Measurements from ENCODE around the gene UTS2R. TPM values are rescaled to one million over a fixed set of nuclear protein-coding genes. Genes with fewer than 3 reads are reported as not detected.
"Not testable (repeated sequence)": the region's sequence is repeated elsewhere in the genome, so short reads cannot be mapped to it uniquely, and the experiment has no call there.

UTS2R gene
- total RNA-seq, 2 experiments from 2014 or later: not detected

DNA sequence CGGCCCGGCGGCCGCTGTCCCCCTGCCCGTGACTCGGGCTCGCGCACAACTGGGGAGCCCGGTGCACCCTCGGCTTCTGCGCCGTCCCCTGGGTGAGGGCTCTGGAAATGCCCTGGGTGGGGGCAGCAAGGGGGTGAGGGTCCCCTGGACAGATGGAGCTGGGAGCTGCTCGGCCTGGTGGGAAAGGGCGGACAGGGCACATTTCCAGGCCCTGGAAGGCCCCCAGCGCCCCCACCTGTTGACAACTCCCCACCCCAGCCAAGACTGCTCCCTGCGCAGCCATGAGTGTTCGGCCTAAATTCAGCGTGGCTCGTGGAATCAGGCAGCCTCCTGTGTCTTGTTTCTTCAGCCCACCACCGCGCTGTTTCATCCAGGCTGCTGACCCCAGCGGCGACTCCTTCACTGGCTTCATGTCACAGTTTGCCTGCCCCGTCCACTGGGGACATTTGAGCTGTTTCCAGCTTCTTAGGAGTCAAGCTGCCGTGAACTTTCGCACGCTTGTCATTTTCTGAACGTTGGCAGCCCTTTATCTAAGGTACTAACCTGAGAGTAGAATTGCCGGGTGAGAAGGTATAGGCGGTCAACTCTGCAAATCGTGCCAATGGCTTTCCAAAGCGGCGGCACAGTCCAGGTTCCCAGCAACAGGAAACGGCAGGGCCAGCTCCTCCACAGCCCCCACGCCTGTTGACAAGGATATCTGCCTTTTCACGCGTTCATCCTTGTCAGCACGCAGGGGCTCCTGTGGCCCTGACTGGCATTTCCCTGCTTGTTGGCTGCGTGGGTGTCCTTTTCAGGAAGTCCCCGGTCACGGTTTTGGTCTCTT, 895 bp downstream of the UTS2R start:
- H3K27me3 Mint-ChIP-seq: peaks cover 58% of the 10 kb centered on the region
- ATAC-seq (ENCODE audit: poor library complexity) (no peak), DNase-seq (no peak)
- no peaks in the 10 kb centered on the region for H3K36me3 Mint-ChIP-seq (ENCODE audit: low read depth)
- no peak overlapping the region for H3K27ac Mint-ChIP-seq
- Histone ChIP-seq H3K36me3 (ENCODE audit: insufficient read depth, low read length) (no peaks in the 10 kb centered on the region), H3K27ac (ENCODE audit: low read depth in 1 of 2, low read length in 2 of 2) (no peak overlapping the region), H3K9me3 (ENCODE audit: control insufficient read depth in 1 of 2, insufficient read depth in 1 of 2, low read length in 2 of 2) (peaks cover 0 to 24% of the 10 kb centered on the region in 2 experiments), H3K4me1 (ENCODE audit: insufficient read depth, low read length) (peaks cover 22% of the 10 kb centered on the region), H3K27me3 (ENCODE audit: control insufficient read depth in 1 of 2, insufficient read depth in 2 of 2, low read length in 2 of 2) (peaks cover 44 to 46% of the 10 kb centered on the region in 2 experiments), H3K4me3 (ENCODE audit: low read length) (no peak overlapping the region)
- intact Hi-C loops (cut with DNase I, micrococcal nuclease): no loop called here
- ChIA-PET CTCF (no interaction called here), POLR2A (no interaction called here)
- peaks cover 10% of the 10 kb centered on the region for H3K4me1 Mint-ChIP-seq (ENCODE audit: low read depth)
- H3K4me3 Mint-ChIP-seq: peak overlapping the region; percentile 42
- no peaks in the 10 kb centered on the region for H3K9me3 Mint-ChIP-seq
- TF ChIP-seq CTCF (IDR thresholded peaks at IDR 0.05): no peak

DNA sequence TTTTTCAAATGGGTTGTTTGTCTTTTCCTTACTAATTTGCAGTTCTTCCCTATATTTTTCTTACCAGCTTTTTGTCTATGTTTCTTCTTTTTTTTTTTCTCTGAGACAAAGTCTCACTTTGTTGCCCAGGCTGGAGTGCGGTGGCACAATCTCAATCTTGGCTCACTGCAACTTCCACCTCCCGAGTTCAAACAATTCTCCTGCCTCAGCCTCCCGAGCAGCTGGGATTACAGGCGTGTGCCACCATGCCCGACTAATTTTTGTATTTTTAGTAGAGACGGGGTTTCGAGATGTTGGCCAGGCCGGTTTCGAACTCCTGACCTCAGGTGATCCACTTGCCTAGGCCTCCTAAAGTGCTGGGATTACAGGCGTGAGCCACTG, 1.5 kb downstream of the UTS2R start:
- peaks cover 0 to 24% of the 10 kb centered on the region in 2 experiments for H3K9me3 ChIP-seq (ENCODE audit: control insufficient read depth in 1 of 2, insufficient read depth in 1 of 2, low read length in 2 of 2)
- H3K27ac Mint-ChIP-seq; H3K27ac ChIP-seq (ENCODE audit: low read depth in 1 of 2, low read length in 2 of 2); DNase-seq; H3K4me3 ChIP-seq (ENCODE audit: low read length); intact Hi-C loops (cut with DNase I, micrococcal nuclease); POLR2A ChIA-PET; H3K4me1 Mint-ChIP-seq (ENCODE audit: low read depth); CTCF ChIA-PET; H3K36me3 Mint-ChIP-seq (ENCODE audit: low read depth); H3K9me3 Mint-ChIP-seq; ATAC-seq (ENCODE audit: poor library complexity); H3K36me3 ChIP-seq (ENCODE audit: insufficient read depth, low read length): not testable (repeated sequence)
- peaks cover 43 to 44% of the 10 kb centered on the region in 2 experiments for H3K27me3 ChIP-seq (ENCODE audit: control insufficient read depth in 1 of 2, insufficient read depth in 2 of 2, low read length in 2 of 2)
- Mint-ChIP-seq H3K4me3 (peak overlapping the region; percentile 3), H3K27me3 (peaks cover 54% of the 10 kb centered on the region)
- peaks cover 22% of the 10 kb centered on the region for H3K4me1 ChIP-seq (ENCODE audit: insufficient read depth, low read length)

- H3K4me3 ChIP-seq (ENCODE audit: low read length): no peak overlapping the region
- H3K27me3 ChIP-seq (ENCODE audit: control insufficient read depth in 1 of 2, insufficient read depth in 2 of 2, low read length in 2 of 2): peaks cover 45 to 50% of the 10 kb centered on the region in 2 experiments
- DNase-seq (no peak), ATAC-seq (ENCODE audit: poor library complexity) (no peak)
- no peak for TF ChIP-seq CTCF (IDR thresholded peaks at IDR 0.05)
- no peak overlapping the region for H3K4me3 Mint-ChIP-seq
- H3K9me3 Mint-ChIP-seq: no peaks in the 10 kb centered on the region
- H3K4me1 ChIP-seq (ENCODE audit: insufficient read depth, low read length): peaks cover 22% of the 10 kb centered on the region
- peaks cover 10% of the 10 kb centered on the region for H3K4me1 Mint-ChIP-seq (ENCODE audit: low read depth)
- H3K9me3 ChIP-seq (ENCODE audit: control insufficient read depth in 1 of 2, insufficient read depth in 1 of 2, low read length in 2 of 2): peaks cover 0 to 30% of the 10 kb centered on the region in 2 experiments
- no peaks in the 10 kb centered on the region for H3K36me3 Mint-ChIP-seq (ENCODE audit: low read depth)
- ChIA-PET POLR2A (no interaction called here), CTCF (no interaction called here)
- no peak overlapping the region for H3K27ac Mint-ChIP-seq
- no peaks in the 10 kb centered on the region for H3K36me3 ChIP-seq (ENCODE audit: insufficient read depth, low read length)
- H3K27me3 Mint-ChIP-seq: peaks cover 54% of the 10 kb centered on the region
- intact Hi-C loops (cut with DNase I, micrococcal nuclease): no loop called here
- no peak overlapping the region for H3K27ac ChIP-seq (ENCODE audit: low read depth in 1 of 2, low read length in 2 of 2)
Observed at GRCh38 chr17:82373731-82374625, 2.4 kb downstream of the UTS2R start.

Measured in CD4-positive, alpha-beta T cell (primary cell).